ENCODE data around the gene ECM2.

ECM2 gene

GRCh38 chr9:92496396-92497176 is 39.2 kb downstream of the ECM2 start:
- no peak for TF ChIP-seq CTCF (conservative IDR thresholded peaks at IDR 0.05)
- H3K27ac ChIP-seq: no peak overlapping the region

GRCh38 chr9:92494856-92495255 is 40.9 kb downstream of the ECM2 start:
- no peak for TF ChIP-seq CTCF (conservative IDR thresholded peaks at IDR 0.05)
- no peak overlapping the region for H3K27ac ChIP-seq

GRCh38 chr9:92493749-92494387 is 41.9 kb downstream of the ECM2 start:
- no peak for TF ChIP-seq CTCF (conservative IDR thresholded peaks at IDR 0.05)
- H3K27ac ChIP-seq: no peak overlapping the region

- TF ChIP-seq CTCF (conservative IDR thresholded peaks at IDR 0.05): no peak
- no peak overlapping the region for H3K27ac ChIP-seq
Observed at GRCh38 chr9:92492781-92493401, 42.9 kb downstream of the ECM2 start.

GRCh38 chr9:92488681-92489550 is 46.9 kb downstream of the ECM2 start:
- H3K27ac ChIP-seq: no peak overlapping the region
- no peak for TF ChIP-seq CTCF (conservative IDR thresholded peaks at IDR 0.05)

- H3K27ac ChIP-seq: no peak overlapping the region
- no peak for TF ChIP-seq CTCF (conservative IDR thresholded peaks at IDR 0.05)
Observed at GRCh38 chr9:92486371-92486770, 49.4 kb downstream of the ECM2 start.

GRCh38 chr9:92484563-92484962 is 51.2 kb downstream of the ECM2 start:
- TF ChIP-seq CTCF (conservative IDR thresholded peaks at IDR 0.05): no peak
- H3K27ac ChIP-seq: no peak overlapping the region
